Measurements from ENCODE around the gene ZSWIM3.
"Not testable (repeated sequence)": the region's sequence is repeated elsewhere in the genome, so short reads cannot be mapped to it uniquely, and the experiment has no call there.

Gene ZSWIM3

DNA sequence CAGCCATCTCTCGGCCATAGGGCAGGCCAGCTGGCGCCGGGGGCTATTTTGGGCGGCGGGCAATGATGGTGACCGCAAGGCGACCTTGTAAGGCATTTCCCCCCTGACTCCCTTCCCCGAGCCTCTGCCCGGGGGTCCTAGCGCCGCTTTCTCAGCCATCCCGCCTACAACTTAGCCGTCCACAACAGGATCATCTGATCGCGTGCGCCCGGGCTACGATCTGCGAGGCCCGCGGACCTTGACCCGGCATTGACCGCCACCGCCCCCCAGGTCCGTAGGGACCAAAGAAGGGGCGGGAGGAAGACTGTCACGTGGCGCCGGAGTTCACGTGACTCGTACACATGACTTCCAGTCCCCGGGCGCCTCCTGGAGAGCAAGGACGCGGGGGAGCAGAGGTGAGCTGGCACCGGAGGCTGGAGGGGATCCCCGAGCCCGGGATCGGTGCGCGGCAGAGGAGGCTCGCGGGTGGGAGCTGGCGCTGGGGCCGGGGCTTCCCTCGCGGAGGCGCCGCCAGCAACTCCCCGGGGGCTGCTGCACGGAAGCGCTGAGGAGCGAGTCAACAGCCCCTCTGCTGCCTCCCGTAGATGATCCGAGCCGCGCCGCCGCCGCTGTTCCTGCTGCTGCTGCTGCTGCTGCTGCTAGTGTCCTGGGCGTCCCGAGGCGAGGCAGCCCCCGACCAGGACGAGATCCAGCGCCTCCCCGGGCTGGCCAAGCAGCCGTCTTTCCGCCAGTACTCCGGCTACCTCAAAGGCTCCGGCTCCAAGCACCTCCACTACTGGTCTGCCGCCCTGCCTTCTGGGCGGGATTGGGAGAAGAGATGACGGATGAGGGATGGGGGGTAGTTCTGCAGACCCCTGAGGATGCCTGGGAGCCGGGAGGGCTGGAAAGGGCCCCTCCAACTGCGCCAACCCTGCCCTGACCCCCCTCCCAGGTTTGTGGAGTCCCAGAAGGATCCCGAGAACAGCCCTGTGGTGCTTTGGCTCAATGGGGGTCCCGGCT, 33.9 kb downstream of the ZSWIM3 start, which contains the start of the genes CTSA and NEURL2:
Gene CTSA (plus strand): TSS at position 351 of the 999 bp plus-strand sequence. CDS start 234 bp downstream, at position 585.
Gene NEURL2 (minus strand): TSS at position 224 of the 999 bp plus-strand sequence. CDS start 217 bp downstream, at position 7.
- ATAC-seq (replicated peaks; ENCODE audit: extremely low read depth, poor library complexity, severe bottlenecking) (peak; percentile 79), DNase-seq (ENCODE audit: low spot score in 2 of 2) (peak; percentile 65 to 69)
- H3K36me3 Mint-ChIP-seq (ENCODE audit: insufficient read depth) = peaks cover 20% of the 10 kb centered on the region
- no peaks in the 10 kb centered on the region for H3K9me3 Mint-ChIP-seq
- H3K4me3 Mint-ChIP-seq = peak within 1 kb of the TSS; percentile 92
- H3K27ac Mint-ChIP-seq (ENCODE audit: low read depth) = peak within 1 kb of the TSS; percentile 91
- no peaks in the 10 kb centered on the region for H3K27me3 Mint-ChIP-seq
- peaks cover 19% of the 10 kb centered on the region for H3K4me1 Mint-ChIP-seq

DNA sequence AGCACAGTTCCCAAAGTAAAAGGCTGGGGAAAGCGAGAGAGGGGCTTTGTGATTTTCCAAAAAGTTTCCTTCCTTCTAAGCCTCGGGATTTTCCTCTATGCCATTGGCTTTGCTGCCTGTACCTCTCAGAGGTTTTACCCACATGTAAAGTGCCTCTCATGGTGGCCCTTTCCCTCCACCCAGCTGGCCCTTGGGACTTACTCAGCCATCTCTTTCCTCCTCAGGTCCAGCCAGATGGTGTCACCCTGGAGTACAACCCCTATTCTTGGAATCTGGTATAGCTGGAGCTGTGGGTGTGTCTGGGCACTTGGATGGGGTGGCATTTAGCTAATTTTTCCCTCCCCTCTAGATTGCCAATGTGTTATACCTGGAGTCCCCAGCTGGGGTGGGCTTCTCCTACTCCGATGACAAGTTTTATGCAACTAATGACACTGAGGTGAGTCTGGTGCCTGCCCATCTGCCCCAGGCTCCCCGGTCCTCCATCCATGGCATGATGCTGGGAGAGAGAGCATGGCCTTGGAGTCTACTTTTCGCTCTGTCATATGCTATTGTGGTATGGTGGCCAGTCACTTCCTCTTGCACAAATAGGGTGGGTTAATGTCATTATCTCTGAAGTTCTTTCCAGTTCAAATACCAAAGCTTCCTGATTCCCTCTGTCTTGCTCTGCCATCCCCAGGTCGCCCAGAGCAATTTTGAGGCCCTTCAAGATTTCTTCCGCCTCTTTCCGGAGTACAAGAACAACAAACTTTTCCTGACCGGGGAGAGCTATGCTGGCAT, 34.8 kb downstream of the ZSWIM3 start:
- no peaks in the 10 kb centered on the region for H3K9me3 Mint-ChIP-seq
- ATAC-seq (replicated peaks; ENCODE audit: extremely low read depth, poor library complexity, severe bottlenecking) = no peak
- peaks cover 19% of the 10 kb centered on the region for H3K4me1 Mint-ChIP-seq
- DNase-seq (ENCODE audit: low spot score in 2 of 2) = no peak
- H3K4me3 Mint-ChIP-seq = peak overlapping the region; percentile 92
- H3K36me3 Mint-ChIP-seq (ENCODE audit: insufficient read depth) = peaks cover 26% of the 10 kb centered on the region
- no peaks in the 10 kb centered on the region for H3K27me3 Mint-ChIP-seq
- H3K27ac Mint-ChIP-seq (ENCODE audit: low read depth) = peak overlapping the region; percentile 91

DNA sequence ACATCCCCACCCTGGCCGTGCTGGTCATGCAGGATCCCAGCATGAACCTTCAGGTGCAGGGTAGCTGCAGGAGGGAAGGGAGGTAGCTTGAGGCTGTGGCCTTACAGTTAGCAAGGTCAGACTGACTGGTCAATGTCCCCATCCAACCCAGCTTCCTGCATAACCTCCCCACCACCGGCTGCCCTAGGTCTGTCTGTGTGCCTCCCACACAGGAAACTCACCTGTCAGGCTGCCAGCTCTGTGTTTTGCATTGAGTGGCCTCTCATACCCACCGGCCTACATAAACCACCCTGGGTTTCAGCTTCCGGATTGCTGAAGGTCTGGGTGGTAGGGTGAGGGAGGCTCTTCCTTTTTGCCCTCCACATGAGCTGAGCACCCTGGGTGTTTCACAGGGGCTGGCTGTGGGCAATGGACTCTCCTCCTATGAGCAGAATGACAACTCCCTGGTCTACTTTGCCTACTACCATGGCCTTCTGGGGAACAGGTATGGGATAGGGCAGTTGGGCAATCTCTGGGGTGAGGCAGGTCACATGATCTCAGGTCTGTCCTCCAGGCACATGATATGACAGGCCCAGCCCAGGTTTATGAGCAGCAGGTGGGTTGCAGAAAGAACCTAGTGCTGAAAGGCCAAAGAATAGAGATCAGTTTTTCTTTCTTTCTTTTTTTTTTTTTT, 35.5 kb downstream of the ZSWIM3 start:
- Mint-ChIP-seq H3K36me3 (ENCODE audit: insufficient read depth) (peaks cover 29% of the 10 kb centered on the region), H3K27me3 (no peaks in the 10 kb centered on the region), H3K9me3 (no peaks in the 10 kb centered on the region), H3K4me3 (peak overlapping the region; percentile 92), H3K4me1 (peaks cover 19% of the 10 kb centered on the region), H3K27ac (ENCODE audit: low read depth) (no peak overlapping the region)
- ATAC-seq (replicated peaks; ENCODE audit: extremely low read depth, poor library complexity, severe bottlenecking) (no peak), DNase-seq (ENCODE audit: low spot score in 2 of 2) (no peak)

DNA sequence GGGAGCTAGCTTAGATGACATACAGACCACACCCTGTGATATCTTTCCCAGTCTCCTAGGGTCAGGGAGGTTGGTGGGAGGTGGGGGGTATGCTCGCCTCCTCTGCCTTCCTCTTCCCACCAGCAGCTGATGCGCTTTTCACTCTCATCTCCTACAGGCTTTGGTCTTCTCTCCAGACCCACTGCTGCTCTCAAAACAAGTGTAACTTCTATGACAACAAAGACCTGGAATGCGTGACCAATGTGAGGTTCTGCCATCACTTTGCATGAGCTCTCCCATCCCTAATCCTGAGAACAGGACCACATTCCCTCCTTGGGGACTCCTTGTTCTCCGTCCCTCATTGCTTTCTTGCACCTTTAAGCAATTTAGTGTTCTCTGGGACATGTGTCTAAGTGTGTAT, 36.4 kb downstream of the ZSWIM3 start:
- H3K4me3 Mint-ChIP-seq = peak overlapping the region; percentile 26
- peaks cover 26% of the 10 kb centered on the region for H3K36me3 Mint-ChIP-seq (ENCODE audit: insufficient read depth)
- no peak overlapping the region for H3K27ac Mint-ChIP-seq (ENCODE audit: low read depth)

DNA sequence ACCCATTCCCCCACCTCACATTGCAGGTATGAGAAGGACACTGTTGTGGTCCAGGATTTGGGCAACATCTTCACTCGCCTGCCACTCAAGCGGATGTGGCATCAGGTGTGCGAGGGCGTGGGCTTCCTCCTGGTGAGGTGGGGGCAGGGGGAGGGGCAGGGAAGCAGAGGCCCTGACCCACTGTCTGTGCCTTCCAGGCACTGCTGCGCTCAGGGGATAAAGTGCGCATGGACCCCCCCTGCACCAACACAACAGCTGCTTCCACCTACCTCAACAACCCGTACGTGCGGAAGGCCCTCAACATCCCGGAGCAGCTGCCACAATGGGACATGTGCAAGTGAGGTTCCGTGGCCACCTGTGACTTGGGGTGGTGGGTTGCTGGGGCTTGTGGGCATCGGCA, 37.4 kb downstream of the ZSWIM3 start:
- ATAC-seq (replicated peaks; ENCODE audit: extremely low read depth, poor library complexity, severe bottlenecking) = no peak
- Mint-ChIP-seq H3K27ac (ENCODE audit: low read depth) (no peak overlapping the region), H3K36me3 (ENCODE audit: insufficient read depth) (peaks cover 26% of the 10 kb centered on the region), H3K9me3 (no peaks in the 10 kb centered on the region), H3K27me3 (no peaks in the 10 kb centered on the region), H3K4me1 (peaks cover 27% of the 10 kb centered on the region), H3K4me3 (no peak overlapping the region)
- no peak for DNase-seq (ENCODE audit: low spot score in 2 of 2)

More for the DNA sequence above, 36.4 kb downstream of the ZSWIM3 start:
- H3K4me1 Mint-ChIP-seq = peaks cover 23% of the 10 kb centered on the region
- ATAC-seq (replicated peaks; ENCODE audit: extremely low read depth, poor library complexity, severe bottlenecking) (no peak), DNase-seq (ENCODE audit: low spot score in 2 of 2) (no peak)
- no peaks in the 10 kb centered on the region for H3K27me3 Mint-ChIP-seq
- no peaks in the 10 kb centered on the region for H3K9me3 Mint-ChIP-seq

DNA sequence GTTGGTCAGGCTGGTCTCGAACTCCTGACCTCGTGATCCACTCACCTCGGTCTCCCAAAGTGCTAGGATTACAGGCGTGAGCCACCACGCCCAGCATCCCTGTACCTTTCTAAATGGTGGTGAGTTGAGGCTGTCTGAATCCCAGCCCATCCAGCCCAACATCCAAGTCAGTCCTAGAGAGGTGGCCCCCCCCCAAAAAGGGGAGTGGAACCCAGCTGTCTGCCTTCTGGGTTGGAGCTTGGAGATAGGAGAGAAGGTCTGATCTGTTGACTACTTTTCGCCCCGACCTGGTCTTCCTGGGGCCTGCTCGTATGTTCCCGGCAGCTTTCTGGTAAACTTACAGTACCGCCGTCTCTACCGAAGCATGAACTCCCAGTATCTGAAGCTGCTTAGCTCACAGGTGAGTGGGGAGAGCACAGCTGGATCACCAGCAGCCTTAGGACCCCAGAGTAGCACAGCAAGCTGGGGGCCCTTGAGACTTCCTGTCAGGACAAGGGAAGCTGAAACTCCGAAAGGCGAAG, 39.3 kb downstream of the ZSWIM3 start:
- no peak for ATAC-seq (replicated peaks; ENCODE audit: extremely low read depth, poor library complexity, severe bottlenecking)
- peaks cover 19% of the 10 kb centered on the region for H3K36me3 Mint-ChIP-seq (ENCODE audit: insufficient read depth)
- no peak overlapping the region for H3K4me3 Mint-ChIP-seq
- no peaks in the 10 kb centered on the region for H3K27me3 Mint-ChIP-seq
- H3K27ac Mint-ChIP-seq (ENCODE audit: low read depth) = no peak overlapping the region
- H3K4me1 Mint-ChIP-seq = peaks cover 27% of the 10 kb centered on the region
- no peaks in the 10 kb centered on the region for H3K9me3 Mint-ChIP-seq
- no peak for DNase-seq (ENCODE audit: low spot score in 2 of 2)

DNA sequence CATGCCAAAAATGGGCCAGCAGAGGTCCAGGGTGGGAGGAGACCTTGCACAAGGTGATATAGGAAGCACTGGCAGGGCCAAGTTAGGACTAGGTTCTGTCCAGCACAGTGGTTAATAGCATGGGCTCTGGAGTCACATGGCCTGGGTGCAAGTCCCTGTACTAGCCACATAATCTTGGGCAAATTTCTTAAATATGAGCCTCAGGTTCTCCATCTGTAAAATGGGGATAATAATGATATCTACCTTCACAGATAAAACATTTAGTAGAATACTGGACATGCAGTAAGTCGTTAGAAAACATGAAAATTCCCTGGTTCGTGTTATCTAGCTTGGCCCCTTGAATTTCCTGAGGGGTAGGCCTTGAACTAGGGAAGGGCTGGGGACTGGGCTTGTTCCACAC, 39.9 kb downstream of the ZSWIM3 start:
- no peak for DNase-seq (ENCODE audit: low spot score in 2 of 2)
- H3K4me3 Mint-ChIP-seq = no peak overlapping the region
- H3K9me3 Mint-ChIP-seq = no peaks in the 10 kb centered on the region
- H3K4me1 Mint-ChIP-seq = peaks cover 23% of the 10 kb centered on the region
- no peak overlapping the region for H3K27ac Mint-ChIP-seq (ENCODE audit: low read depth)
- H3K27me3 Mint-ChIP-seq = no peaks in the 10 kb centered on the region
- no peak for ATAC-seq (replicated peaks; ENCODE audit: extremely low read depth, poor library complexity, severe bottlenecking)
- H3K36me3 Mint-ChIP-seq (ENCODE audit: insufficient read depth) = peaks cover 19% of the 10 kb centered on the region

DNA sequence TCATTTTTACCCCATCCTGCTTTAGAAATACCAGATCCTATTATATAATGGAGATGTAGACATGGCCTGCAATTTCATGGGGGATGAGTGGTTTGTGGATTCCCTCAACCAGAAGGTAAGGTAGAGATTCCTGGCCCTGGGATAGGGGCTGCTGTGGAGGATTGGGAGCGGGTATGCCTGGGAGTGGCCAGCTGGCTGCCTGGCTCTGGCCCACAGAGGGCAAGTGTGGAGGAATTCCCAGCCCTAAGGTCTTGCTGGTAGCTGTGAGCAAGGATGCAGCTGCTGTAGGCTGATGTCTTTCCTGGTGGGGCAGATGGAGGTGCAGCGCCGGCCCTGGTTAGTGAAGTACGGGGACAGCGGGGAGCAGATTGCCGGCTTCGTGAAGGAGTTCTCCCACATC, 40.3 kb downstream of the ZSWIM3 start:
- Mint-ChIP-seq H3K36me3 (ENCODE audit: insufficient read depth) (peaks cover 17% of the 10 kb centered on the region), H3K27me3 (no peaks in the 10 kb centered on the region), H3K9me3 (no peaks in the 10 kb centered on the region), H3K4me3 (no peak overlapping the region), H3K4me1 (peaks cover 19% of the 10 kb centered on the region), H3K27ac (ENCODE audit: low read depth) (no peak overlapping the region)
- ATAC-seq (replicated peaks; ENCODE audit: extremely low read depth, poor library complexity, severe bottlenecking) = no peak
- DNase-seq (ENCODE audit: low spot score in 2 of 2) = no peak

DNA sequence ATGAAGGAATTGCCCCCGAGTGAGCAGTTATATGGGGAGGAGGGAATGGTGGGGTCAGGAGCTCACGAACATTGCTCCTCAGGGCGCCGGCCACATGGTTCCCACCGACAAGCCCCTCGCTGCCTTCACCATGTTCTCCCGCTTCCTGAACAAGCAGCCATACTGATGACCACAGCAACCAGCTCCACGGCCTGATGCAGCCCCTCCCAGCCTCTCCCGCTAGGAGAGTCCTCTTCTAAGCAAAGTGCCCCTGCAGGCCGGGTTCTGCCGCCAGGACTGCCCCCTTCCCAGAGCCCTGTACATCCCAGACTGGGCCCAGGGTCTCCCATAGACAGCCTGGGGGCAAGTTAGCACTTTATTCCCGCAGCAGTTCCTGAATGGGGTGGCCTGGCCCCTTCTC, 40.9 kb downstream of the ZSWIM3 start:
- DNase-seq (ENCODE audit: low spot score in 2 of 2) (no peak), ATAC-seq (replicated peaks; ENCODE audit: extremely low read depth, poor library complexity, severe bottlenecking) (no peak)
- Mint-ChIP-seq H3K4me3 (no peak overlapping the region), H3K9me3 (no peaks in the 10 kb centered on the region), H3K27me3 (no peaks in the 10 kb centered on the region), H3K36me3 (ENCODE audit: insufficient read depth) (peaks cover 15% of the 10 kb centered on the region), H3K4me1 (peaks cover 13% of the 10 kb centered on the region), H3K27ac (ENCODE audit: low read depth) (no peak overlapping the region)

DNA sequence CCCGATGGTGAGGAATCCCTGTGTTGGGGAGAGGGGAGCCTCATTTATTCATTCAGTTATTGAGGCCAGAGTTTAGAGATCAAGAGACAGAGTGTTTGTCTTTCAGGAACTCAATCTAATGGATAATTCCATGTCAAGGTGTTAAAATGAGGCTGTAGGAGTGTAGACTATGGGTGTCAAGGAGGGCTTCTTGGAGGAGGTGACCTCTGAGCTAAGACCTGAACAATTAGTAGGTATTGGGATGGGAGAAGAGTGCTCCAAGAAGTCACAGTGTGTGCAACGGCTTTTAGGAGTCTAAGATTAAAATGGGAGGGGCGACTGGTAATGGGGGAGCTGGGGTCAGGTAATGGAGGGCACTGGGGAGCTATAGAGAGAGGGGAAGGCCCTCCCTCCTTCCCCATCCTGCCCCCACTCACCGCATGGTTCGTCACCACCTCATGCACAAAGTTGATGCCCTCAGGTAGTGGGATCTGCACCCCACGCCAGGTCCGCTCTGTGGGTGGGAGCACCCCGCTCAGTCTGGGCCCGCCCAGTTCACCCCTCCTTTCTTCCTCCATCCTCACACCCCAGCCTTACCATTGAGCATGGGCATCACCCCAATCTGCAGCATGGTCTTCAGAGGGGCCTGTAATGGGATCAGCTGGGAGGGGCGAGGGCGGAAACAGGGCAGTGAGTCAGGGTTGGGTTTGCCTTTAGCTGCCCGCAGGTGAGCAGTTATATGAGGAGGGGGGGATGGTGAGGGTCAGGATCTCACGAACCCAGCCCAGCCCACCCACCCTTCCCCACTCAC, 41.8 kb downstream of the ZSWIM3 start:
- Mint-ChIP-seq H3K36me3 (ENCODE audit: insufficient read depth) (peaks cover 15% of the 10 kb centered on the region), H3K27me3 (no peaks in the 10 kb centered on the region), H3K4me3 (no peak overlapping the region), H3K27ac (ENCODE audit: low read depth) (no peak overlapping the region), H3K9me3 (no peaks in the 10 kb centered on the region), H3K4me1 (peaks cover 7% of the 10 kb centered on the region)
- ATAC-seq (replicated peaks; ENCODE audit: extremely low read depth, poor library complexity, severe bottlenecking) (no peak), DNase-seq (ENCODE audit: low spot score in 2 of 2) (no peak)

DNA sequence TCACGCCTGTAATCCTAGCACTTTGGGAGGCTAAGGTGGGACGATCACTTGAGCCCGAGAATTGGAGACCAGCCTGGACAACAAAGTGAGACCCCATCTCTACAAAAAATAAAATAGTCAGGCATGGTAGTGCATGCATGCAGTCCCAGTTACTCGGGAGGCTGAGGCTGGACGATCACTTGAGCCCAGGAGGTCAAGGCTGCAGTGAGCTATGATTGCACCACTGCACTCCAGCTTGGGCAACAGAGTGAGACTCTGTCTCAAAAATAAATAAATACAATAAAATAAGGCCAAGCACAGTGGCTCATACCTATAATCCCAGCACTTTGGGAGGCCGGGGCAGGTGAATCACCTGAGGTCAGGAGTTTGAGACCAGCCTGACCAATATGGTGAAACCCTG, 43.9 kb downstream of the ZSWIM3 start:
- not testable (repeated sequence) for H3K27ac Mint-ChIP-seq (ENCODE audit: low read depth); ATAC-seq (replicated peaks; ENCODE audit: extremely low read depth, poor library complexity, severe bottlenecking); H3K27me3 Mint-ChIP-seq; H3K4me1 Mint-ChIP-seq; H3K4me3 Mint-ChIP-seq; H3K9me3 Mint-ChIP-seq; DNase-seq (ENCODE audit: low spot score in 2 of 2); H3K36me3 Mint-ChIP-seq (ENCODE audit: insufficient read depth)
